GM18505 (cell line): ENCODE data around the gene FGF12.
"Not testable (repeated sequence)": the region's sequence is repeated elsewhere in the genome, so short reads cannot be mapped to it uniquely, and the experiment has no call there.

Experiments used
- ATAC-seq: cut with Tn5 transposase; IDR thresholded peaks from one replicate; pipeline ENCODE4 v1.9.1; 2021; ENCODE audit not compliant: unreplicated experiment
- POLR2A ChIP-seq: IDR thresholded peaks from 4 replicates; pipeline ENCODE4 v1.6.1; 2011; ENCODE audit warnings: borderline replicate concordance; ENCODE audit not compliant: insufficient read depth, insufficient read length; ENCODE audit errors: extremely low read depth

Gene FGF12

GRCh38 chr3:192597506-192597905, 129.8 kb downstream of the FGF12 start:
- TF ChIP-seq POLR2A, result no peak
- no peak for ATAC-seq

DNA sequence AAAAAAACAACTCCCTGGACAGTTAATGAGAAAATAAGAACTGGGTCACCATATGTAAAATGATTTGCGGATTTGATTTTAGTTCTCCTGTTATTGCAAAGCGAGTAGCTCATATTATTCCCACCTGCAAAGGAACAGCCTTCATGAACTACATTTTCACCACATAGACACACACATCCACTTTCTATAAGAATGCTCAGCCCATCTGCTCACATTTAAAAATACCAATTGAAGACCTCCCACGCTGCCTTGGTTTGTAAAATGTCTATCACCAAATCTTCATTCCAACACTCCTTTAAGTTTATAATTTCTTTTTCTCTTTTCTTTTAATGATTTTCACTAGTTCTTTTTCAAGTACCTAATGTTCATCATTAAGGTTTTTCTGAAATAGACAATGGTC, 148.6 kb downstream of the FGF12 start:
- no peak for TF ChIP-seq POLR2A
- ATAC-seq, result no peak

DNA sequence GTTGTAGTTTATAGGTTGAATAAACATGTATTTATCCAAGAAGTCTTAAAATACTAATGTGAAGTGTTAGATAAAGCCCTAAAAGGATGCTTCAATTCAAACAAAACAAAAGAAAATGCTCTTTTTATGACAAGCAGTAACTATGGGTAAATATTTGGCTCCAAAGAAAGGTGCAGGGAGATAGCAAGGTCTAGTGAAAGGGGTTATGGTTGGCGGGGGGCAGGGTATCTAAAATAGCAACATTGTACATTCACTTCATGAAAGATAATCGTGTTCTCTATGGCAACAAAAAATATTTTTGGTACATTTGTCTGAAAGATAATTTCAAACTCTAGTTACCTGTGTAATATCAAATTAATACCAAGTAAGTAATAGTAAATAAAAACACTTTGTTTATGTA, 149.5 kb downstream of the FGF12 start:
- no peak for ATAC-seq
- TF ChIP-seq POLR2A, result no peak

DNA sequence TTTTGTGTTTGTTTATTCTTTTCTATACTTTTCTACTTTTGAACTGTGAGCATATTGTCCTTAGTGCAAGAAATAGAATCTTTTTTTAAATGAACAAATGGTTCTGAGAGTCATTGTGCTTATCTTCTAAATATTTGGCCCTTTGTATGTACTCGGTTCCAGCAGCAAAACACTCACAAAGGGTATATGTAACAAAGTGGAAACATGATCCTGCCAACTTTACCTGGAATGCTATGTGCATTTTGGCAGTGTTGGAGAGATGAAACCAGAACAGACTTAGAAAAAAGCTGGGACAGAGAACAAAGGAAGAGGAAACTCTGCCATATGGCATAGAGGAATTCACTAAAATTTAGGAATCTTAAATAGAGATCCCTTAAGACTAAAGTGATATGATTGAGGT, 150.1 kb downstream of the FGF12 start:
- no peak for TF ChIP-seq POLR2A

DNA sequence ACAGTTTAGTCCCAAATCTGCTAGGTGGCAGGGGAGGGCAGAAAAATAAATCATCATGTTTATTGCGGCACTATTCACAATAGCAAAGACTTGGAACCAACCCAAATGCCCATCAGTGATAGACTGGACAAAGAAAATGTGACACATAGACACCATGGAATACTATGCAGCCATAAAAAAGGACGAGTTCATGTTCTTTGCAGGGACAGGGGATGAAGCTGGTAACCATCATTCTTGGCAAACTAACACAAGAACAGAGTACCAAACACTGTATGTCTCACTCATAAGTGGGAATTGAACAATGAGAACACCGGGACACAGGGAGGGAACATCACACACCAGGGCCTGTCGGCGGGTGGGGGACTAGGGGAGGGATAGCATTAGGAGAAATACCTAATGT, 150.6 kb downstream of the FGF12 start:
- not testable (repeated sequence) for ATAC-seq

More for the DNA sequence above, 150.1 kb downstream of the FGF12 start:
- ATAC-seq, result no peak

GRCh38 chr3:192575879-192576506, 151.3 kb downstream of the FGF12 start:
- no peak for ATAC-seq
- TF ChIP-seq POLR2A, result no peak

- no peak for TF ChIP-seq POLR2A
- ATAC-seq, result no peak
These were observed 154.1 kb downstream of the FGF12 start for GRCh38 chr3:192573240-192573639.

GRCh38 chr3:192570821-192571791, 156.2 kb downstream of the FGF12 start:
- no peak for TF ChIP-seq POLR2A
- no peak for ATAC-seq

GRCh38 chr3:192570315-192570714, 157.0 kb downstream of the FGF12 start:
- no peak for ATAC-seq
- no peak for TF ChIP-seq POLR2A

DNA sequence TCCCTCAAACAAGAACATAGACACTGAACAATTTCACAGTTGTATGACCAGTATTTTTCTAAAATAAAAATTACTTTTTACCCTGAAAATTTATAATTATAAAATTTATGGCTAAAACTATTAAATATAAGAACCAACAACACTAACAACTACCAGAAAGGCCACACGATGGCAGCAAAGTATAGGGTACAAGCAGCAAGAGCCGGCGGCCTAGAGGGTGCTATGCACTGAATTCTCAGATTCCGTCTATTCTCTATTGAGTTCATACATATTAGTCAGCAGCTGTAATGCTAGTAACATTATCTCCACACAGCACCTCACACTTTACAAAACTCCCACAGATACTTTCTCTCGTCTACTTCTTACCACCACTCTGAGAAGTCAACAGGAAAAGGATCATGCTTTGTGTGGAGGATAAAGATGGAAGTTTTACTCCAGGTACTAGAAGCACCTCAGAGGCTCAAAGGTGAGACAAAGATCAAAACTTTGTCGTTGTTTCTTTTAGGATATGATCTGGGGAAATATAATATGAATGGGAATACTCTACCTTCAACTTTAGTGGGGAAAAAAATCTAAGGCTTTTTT, 160.5 kb downstream of the FGF12 start:
- peak; percentile 89 for ATAC-seq
- no peak for TF ChIP-seq POLR2A

DNA sequence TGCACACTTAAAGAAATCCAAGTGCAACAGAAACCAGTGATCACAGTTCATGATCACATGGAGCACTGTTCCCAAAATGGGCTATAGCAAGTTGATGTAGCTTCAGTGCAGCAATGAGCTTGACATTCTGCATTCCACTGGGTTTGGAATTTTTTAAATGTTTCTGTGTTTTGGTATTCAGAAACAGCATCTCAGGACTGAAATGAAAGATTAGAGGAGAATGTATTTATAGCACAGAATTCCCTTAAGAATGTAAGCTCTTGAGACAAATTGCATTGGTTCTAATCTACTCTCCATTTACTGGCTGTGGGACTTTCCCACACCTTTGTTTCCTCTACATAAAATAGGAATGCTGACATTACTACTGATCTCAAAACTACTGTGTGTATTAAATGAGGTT, 162.7 kb downstream of the FGF12 start:
- ATAC-seq, result no peak
- TF ChIP-seq POLR2A, result no peak

DNA sequence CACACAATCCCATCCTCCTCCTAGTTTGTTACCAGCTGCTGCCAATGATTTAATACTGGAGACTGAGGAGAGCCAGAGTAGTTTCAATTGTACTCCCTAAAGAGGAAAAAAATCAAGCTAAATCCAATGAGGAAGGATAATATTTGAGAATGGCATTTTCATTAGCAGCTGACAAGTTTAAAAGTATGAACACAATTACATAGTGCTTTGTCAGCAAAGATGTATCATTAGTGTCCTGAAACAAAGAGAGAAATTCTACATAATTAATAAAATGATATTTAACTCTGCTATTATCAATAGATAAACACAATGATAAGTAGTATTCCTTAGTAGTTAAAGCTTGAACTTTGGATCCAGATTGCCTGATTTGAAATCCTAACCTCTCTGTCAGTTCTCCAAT, 163.9 kb downstream of the FGF12 start:
- ATAC-seq, result no peak
- no peak for TF ChIP-seq POLR2A

DNA sequence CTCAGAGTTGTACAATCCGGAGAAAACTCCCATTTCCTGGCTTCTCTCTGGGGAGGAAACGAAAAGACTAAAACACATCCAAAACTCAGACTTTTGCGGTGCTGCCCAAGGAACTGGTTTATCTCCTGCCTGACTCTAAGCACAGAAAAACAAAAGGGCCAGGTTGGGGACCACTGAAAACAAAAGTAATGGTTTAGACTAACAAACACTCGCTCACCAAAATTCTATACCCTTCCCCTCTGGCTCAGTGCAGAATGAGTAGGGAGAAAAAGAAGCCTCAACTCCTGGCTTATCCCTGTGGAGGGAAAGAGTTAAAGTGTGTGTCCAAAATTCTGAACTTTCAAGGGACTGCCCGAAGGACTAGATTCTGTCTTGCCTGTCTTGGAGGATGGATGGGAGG, 173.6 kb downstream of the FGF12 start:
- no peak for TF ChIP-seq POLR2A
- no peak for ATAC-seq

DNA sequence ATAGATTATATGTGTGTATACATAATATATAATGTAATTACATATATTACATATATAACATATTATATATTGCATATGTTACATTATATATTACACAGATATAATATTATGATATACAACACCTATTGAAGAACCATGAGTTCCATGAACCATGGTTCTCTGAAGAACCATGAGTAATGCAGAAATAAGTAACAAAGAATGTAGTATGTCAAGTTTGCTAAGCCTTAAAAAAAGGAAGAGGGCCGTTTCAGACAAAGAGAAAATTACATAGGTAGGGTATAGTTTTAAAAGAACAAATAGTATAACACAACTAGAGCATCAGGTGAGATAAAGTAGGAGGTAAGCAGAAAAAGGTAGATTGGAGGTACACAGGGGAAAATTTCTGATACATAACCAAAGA, 177.0 kb downstream of the FGF12 start:
- no peak for ATAC-seq
- no peak for TF ChIP-seq POLR2A

- no peak for ATAC-seq
- no peak for TF ChIP-seq POLR2A
These were observed 182.0 kb downstream of the FGF12 start for GRCh38 chr3:192545333-192545732.

DNA sequence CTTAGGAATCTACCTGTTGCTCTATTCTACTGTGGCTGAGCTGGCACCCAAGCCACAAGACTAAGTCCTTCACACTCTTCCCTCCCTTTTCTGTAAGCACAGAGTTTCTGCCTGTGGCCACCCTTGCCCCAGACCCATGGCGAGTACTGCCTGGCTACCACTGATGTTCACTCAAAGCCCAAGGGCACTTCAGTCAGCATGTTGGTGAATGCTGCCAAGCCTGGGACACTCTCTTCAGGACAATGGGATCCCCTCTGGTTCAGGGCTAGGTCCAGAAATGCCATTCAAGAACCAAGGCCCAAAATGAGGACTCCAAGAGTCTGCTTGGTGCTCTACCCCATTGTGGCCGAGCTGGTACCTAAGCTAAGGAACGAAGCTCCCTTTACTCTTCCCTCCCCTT, 184.2 kb downstream of the FGF12 start:
- TF ChIP-seq POLR2A, result no peak
- no peak for ATAC-seq
